Measurements from ENCODE around the gene ADAT3. TPM values are rescaled to one million over a fixed set of nuclear protein-coding genes. Genes with fewer than 3 reads are reported as not detected.
A peak's percentile ranks its signal among the peaks of the same experiment; 100 is the strongest.
"Not testable (repeated sequence)": the region's sequence is repeated elsewhere in the genome, so short reads cannot be mapped to it uniquely, and the experiment has no call there.

The ADAT3 gene
- total RNA-seq, 2 donors from 2014 or later, result 1.7 to 4.0 TPM

DNA sequence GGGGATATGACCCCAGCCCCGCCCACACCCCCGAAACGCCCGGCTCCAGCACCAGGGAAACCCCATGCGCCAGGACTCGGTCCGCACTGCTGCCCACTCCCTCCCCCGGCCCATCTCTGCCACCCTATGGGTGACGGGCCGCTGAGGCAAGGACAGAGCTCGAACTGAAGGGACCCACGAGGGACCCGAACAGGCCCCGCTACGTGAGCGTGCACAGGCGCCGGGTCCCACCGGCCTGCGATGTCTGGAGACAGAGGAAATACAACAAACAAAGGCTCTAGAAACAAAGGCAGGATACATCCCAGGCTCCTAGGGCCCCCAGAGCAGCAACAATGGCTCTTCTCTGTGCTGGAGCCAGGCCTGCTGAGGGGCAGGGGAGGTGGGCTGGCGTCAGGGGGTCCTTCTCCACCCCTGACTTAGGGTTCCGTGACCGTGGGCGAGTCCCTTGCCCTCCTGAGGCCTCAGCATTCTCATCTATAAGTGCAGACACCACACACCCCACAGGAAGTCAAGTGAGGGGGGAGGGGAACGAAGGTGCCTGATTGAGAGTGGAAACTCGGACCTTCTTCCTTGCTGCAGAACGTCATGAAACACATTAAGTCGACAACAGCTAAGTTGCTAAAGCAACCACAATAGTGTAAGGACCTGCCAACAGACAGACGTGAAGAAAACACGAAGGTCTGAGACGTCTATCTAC lies 23.0 kb upstream of the ADAT3 start:
- Histone ChIP-seq H3K4me3 (peak overlapping the region in 1 of 2 donors; percentile 31), H3K4me1 (peaks cover 0 to 60% of the 10 kb centered on the region in 2 donors), H3K36me3 (peaks cover 5% of the 10 kb centered on the region), H3K9me3 (no peaks in the 10 kb centered on the region), H3K27me3 (no peaks in the 10 kb centered on the region), H3K27ac (peak overlapping the region; percentile 83 to 90)
- no peak for DNase-seq (ENCODE audit: low spot score)
- TF ChIP-seq, protein P1, sequence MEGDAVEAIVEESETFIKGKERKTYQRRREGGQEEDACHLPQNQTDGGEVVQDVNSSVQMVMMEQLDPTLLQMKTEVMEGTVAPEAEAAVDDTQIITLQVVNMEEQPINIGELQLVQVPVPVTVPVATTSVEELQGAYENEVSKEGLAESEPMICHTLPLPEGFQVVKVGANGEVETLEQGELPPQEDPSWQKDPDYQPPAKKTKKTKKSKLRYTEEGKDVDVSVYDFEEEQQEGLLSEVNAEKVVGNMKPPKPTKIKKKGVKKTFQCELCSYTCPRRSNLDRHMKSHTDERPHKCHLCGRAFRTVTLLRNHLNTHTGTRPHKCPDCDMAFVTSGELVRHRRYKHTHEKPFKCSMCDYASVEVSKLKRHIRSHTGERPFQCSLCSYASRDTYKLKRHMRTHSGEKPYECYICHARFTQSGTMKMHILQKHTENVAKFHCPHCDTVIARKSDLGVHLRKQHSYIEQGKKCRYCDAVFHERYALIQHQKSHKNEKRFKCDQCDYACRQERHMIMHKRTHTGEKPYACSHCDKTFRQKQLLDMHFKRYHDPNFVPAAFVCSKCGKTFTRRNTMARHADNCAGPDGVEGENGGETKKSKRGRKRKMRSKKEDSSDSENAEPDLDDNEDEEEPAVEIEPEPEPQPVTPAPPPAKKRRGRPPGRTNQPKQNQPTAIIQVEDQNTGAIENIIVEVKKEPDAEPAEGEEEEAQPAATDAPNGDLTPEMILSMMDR (IDR thresholded peaks at IDR 0.05), result no peak

DNA sequence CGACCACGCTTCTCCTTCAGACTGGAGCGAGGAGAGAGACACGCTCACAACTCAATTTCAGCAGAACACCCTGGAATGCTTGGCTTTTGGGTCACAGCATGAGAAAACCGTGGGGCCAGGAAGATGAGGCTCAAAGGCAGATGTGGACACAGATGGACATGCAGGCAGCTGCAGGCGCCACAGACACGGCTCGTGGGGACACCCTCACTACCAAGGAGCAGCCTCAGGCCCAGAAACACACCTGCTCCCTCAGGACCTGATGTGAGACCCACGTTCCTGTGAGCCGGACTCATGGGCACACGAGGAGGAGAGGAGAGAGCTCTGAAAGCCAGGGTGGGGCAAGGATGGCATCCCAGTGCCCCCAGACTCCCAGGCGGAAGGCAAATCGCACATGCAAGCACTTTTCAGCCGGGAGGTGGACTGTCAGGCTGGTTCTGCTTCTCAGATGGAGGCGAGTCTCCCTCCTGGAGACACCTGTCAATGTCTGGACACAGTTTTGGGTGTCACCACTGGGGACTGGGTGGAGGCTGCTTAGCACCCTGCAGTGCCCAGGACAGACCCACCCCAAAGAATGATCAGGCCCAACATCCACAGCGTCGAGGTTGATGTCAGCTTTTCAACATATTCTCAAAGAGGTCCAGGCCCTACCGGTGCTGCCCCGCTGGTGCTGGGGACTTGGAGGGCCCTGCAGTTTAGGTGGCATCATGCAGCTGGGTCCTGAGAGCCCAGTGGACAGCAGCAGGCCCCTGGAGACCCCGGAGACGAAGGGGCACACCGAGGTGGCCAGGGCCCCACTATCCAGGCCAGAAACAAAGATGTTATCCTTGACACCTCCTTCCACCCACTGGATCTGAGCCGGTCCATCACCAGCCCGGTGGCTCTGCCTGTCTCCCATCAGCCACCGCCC lies 22.2 kb upstream of the ADAT3 start:
- H3K4me1 ChIP-seq, result peaks cover 0 to 66% of the 10 kb centered on the region in 2 donors
- H3K27me3 ChIP-seq, result no peaks in the 10 kb centered on the region
- H3K27ac ChIP-seq, result peak overlapping the region; percentile 83 to 90
- peaks cover 5% of the 10 kb centered on the region for H3K36me3 ChIP-seq
- TF ChIP-seq, protein P1 (IDR thresholded peaks at IDR 0.05), result no peak
- H3K4me3 ChIP-seq, result peak overlapping the region; percentile 92 to 94
- no peaks in the 10 kb centered on the region for H3K9me3 ChIP-seq
- no peak for DNase-seq (ENCODE audit: low spot score)

DNA sequence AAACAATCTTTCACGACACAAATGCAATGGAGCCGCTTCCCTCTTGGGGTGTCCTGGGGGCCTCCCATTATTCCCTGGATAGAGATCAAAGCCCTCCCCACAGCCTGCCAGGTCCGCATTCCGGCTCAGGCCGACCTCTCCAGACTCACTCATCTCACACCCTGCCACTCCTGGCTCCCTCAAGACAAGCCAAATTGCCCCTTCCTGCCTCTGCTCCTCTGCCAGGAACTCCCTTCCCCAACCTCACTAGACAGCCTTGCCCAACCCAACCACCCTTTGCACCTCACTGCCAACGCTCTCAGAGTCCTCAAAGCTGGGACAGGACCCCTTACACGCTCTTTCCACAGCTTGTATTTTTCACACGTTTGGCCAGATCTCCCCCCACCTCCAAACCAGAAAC lies 21.4 kb upstream of the ADAT3 start:
- Histone ChIP-seq H3K4me1 (peaks cover 0 to 66% of the 10 kb centered on the region in 2 donors), H3K36me3 (peaks cover 5% of the 10 kb centered on the region), H3K9me3 (no peaks in the 10 kb centered on the region), H3K27me3 (no peaks in the 10 kb centered on the region), H3K4me3 (peak overlapping the region; percentile 92 to 94), H3K27ac (peak overlapping the region; percentile 83 to 90)
- TF ChIP-seq, protein P1 (IDR thresholded peaks at IDR 0.05), result no peak
- no peak for DNase-seq (ENCODE audit: low spot score)

DNA sequence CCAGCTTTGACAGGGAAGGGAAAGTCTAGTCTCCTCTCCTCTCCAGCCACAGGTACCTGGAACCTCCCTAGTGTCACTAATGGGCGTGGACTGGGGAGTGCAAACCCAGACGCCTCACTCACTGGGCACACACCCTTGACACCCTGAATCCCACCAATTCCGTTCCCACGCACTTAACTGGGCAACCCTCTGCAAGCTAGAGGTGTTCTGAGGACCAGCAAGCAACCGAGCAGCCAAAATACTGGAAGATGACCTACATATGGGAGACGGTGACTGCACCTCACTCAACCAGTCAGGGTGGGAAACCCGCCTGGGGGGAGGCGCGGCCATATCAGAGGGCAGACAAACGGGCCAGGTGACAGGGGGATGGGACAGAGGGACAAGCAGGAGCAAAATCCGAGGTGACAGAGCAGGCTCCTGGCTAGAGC lies 20.9 kb upstream of the ADAT3 start:
- DNase-seq (ENCODE audit: low spot score), result no peak
- peaks cover 0 to 66% of the 10 kb centered on the region in 2 donors for H3K4me1 ChIP-seq
- H3K27me3 ChIP-seq, result no peaks in the 10 kb centered on the region
- H3K36me3 ChIP-seq, result peaks cover 5% of the 10 kb centered on the region
- H3K4me3 ChIP-seq, result peak overlapping the region; percentile 92 to 94
- peak overlapping the region; percentile 83 to 90 for H3K27ac ChIP-seq
- TF ChIP-seq, protein P1 (IDR thresholded peaks at IDR 0.05), result no peak
- no peaks in the 10 kb centered on the region for H3K9me3 ChIP-seq

DNA sequence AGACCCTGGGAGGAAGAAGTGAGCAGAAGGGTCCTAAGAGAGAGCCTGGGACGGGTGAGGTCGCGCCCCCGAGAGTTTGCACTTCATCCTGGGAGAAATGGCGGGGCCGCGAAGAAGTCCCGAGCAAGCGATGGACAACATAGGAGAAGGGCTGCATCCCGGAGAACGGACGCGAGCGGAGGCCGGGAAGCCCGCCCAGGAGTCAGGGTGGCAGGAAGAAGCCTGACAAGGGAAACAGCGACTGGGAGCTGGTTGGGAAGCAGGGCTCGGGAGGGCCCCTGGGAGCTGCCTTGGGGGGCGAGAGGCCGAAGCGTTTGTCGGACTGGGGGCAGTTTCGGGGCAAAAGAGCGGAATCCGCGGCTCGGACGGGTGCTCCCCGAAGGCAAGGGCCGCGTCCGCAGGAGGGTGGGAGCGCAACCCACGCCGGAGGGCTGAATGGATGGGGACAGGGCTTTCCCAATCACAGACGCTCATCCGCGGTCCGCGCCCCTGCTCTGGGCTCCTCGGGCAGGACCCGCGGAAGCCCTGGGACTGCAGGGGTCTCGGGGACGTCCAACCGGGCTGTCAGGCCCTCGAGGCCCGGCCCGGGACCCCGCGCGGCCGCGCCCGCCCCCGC lies 20.4 kb upstream of the ADAT3 start:
- TF ChIP-seq, protein P1 (IDR thresholded peaks at IDR 0.05), result no peak
- no peaks in the 10 kb centered on the region for H3K9me3 ChIP-seq
- H3K27me3 ChIP-seq, result no peaks in the 10 kb centered on the region
- peaks cover 5% of the 10 kb centered on the region for H3K36me3 ChIP-seq
- no peak for DNase-seq (ENCODE audit: low spot score)
- H3K27ac ChIP-seq, result peak overlapping the region; percentile 83 to 90
- H3K4me3 ChIP-seq, result peak overlapping the region; percentile 92 to 94
- peaks cover 0 to 65% of the 10 kb centered on the region in 2 donors for H3K4me1 ChIP-seq

DNA sequence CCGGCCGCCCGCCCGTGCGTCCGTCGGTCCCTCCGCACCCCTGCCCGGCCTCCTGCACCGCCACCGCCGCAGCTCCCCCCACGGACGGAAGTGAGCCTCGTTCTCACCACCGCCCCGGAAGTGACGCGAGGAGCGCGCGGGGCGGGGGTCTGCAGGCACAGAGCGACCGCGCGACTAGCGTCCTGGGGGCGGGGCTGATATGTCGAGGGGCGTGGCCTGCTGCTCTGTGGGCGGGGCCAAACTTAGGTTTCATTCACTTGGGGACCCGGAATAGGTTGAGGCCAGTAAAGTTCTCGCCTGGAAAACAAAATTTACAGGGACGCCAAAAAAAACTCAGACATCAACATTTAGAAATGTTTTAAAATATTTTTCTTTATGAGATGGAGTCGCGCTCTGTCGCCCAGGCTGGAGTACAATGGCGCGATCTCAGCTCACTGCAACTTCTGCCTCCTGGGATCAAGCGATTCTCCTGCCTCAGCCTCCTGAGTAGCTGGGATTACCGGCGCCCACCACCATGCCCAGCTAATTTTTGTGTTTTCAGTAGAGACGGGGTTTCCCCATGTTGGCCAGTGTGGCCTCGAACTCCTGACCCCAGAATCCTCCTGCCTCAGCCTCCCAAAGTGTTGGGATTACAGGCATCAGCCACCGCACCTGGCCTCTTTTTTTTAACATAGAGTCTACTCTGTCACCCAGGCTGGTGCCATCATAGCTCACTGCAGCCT lies 19.6 kb upstream of the ADAT3 start, which contains the start of gene ABHD17A:
Gene ABHD17A, minus strand, starts transcription at position 99 of the 722 bp plus-strand sequence. CDS start 3,930 bp downstream, outside the sequence.
- H3K4me1 ChIP-seq, result peaks cover 0 to 58% of the 10 kb centered on the region in 2 donors
- not testable (repeated sequence) for H3K27me3 ChIP-seq, H3K9me3 ChIP-seq, H3K36me3 ChIP-seq
- peak; percentile 96 for DNase-seq (ENCODE audit: low spot score)
- H3K4me3 ChIP-seq, result peak within 1 kb of the TSS; percentile 92 to 94
- H3K27ac ChIP-seq, result peak within 1 kb of the TSS; percentile 83 to 90

DNA sequence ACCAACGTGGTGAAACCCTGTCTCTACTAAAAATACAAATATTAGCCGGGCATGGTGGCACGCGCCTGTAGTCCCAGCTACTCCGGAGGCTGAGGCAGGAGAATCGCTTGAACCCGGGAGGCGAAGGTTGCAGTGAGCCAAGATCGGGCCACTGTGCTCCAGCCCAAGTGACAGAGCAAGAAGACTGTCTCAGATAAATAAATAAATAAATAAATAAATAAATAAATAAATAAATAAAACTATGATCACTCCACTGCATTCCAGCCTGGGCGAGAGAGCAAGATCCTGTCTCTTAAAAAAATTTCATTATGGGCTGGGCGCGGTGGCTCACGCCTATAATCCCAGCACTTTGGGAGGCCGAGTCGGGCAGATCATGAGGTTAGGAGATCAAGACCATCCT lies 18.8 kb upstream of the ADAT3 start:
- H3K27me3 ChIP-seq; H3K27ac ChIP-seq; H3K4me3 ChIP-seq; H3K36me3 ChIP-seq; DNase-seq (ENCODE audit: low spot score); H3K9me3 ChIP-seq: not testable (repeated sequence)
- H3K4me1 ChIP-seq, result peaks cover 0 to 50% of the 10 kb centered on the region in 2 donors
